SHP77 treated with DMSO at 0.1 percent for 48 hours (cell line): Measurements from ENCODE around the gene RNU1-4.
"Not testable (repeated sequence)": the region's sequence is repeated elsewhere in the genome, so short reads cannot be mapped to it uniquely, and the experiment has no call there.

Experiments
- DNase-seq: peaks from one replicate; lab custom pipeline; 2025; lab: John Stamatoyannopoulos, UW

RNU1-4 gene

DNA sequence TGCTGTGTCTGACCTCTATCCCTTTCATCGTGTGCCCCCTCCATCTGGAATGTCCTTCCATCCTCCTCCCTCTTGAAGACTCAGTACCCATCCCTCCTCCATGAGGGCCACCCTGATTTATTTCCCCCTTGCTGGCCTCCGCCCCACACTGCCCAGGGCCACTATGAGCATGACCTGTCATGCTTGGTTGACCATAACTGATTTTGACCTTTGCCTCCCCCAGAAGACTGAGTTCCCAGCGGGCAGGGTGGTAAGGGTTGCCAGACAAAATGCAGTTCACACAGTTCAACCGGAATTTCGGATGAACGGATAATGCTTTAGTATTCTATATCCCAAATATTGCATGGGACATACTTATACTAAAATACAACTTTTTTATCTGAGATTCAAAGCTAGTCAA, 31.6 kb upstream of the RNU1-4 start:
- not testable (repeated sequence) for DNase-seq

- not testable (repeated sequence) for DNase-seq
Observed at GRCh38 chr1:16709659-16710087, 30.6 kb upstream of the RNU1-4 start.

- not testable (repeated sequence) for DNase-seq
Observed at GRCh38 chr1:16710618-16711017, 29.7 kb upstream of the RNU1-4 start.

DNA sequence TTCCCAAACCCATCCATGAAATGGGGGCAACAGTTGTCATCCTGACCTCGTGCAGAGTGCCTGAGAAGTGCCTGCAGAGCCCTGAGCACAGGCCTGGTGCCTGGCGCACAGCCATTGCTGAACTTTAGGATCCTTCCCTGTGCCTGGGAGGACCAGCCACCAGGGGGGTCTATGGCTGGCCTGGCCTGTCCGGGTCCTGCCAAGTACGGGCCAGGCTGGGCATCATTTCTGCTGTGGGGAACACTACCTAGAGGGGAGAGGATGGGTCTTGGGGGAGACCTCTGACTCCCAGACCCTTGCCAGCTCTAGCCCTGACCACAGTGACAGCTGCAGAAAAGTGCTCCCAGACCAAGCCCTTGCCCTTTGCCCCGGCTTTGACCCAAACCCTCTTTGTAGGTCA, 28.2 kb upstream of the RNU1-4 start:
- not testable (repeated sequence) for DNase-seq

- DNase-seq: not testable (repeated sequence)
Observed at GRCh38 chr1:16712582-16712981, 27.7 kb upstream of the RNU1-4 start.

DNA sequence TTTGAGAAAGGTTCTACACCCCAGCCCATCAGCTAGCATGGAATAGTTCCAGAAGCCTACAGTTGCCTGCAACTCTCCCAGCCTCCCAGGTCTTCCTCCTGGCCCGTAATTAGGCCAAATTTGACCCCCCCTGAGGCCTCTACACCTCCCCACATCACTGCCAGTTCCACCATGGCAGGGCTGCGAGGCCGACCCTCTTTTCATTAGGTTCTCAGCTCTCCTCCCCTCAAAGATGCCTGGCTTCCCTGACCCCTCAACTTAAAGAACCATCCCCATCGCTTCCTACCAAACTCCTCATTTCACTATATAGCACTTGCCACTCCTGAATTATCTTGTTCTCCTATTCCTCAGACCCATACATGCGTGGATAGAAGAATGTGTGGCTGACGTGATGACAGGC, 27.3 kb upstream of the RNU1-4 start:
- DNase-seq: not testable (repeated sequence)

GRCh38 chr1:16713480-16713879, 26.8 kb upstream of the RNU1-4 start:
- DNase-seq: not testable (repeated sequence)

GRCh38 chr1:16716691-16717335, 23.5 kb upstream of the RNU1-4 start:
- DNase-seq: no peak

GRCh38 chr1:16717336-16718098, 22.8 kb upstream of the RNU1-4 start:
- no peak for DNase-seq

DNA sequence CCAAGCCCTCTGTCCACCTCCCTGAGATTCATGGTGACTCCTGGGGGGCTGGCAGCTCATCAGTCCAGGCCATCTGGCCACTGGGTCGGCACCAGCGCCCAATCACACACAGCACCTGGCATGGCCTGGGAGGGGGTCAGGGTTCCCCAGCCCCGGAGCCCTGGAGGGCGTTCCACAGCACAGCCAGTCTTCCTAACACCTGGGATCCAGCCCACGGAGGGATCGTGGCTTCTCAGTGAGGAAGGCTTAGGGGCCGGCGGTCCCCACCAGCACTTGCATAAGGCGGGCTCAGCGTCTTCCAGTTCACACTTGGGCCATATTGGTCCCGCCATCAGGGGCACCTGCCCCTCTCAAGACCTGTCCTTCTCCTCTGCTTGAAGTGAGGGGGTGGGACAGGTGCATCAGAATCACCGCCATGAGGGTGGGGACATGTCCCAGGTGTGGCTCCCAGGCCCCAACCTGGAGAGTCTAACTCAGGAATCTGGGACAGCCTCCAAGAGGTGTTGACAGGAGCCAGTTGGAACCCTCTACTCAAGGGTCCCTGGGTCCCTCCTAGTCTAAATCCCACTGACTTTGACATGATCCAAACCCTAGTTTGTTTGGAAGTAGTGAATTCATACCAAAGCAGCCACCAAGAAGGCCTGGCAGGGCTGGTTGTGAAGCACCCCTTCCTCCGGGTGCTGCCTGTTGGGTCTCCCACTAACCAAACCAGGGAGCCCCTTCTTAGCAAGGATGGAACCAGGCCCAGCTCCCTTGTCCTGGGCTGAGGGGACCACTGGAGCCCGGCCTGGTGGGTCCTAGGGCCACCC, 22.0 kb upstream of the RNU1-4 start:
- not testable (repeated sequence) for DNase-seq

DNA sequence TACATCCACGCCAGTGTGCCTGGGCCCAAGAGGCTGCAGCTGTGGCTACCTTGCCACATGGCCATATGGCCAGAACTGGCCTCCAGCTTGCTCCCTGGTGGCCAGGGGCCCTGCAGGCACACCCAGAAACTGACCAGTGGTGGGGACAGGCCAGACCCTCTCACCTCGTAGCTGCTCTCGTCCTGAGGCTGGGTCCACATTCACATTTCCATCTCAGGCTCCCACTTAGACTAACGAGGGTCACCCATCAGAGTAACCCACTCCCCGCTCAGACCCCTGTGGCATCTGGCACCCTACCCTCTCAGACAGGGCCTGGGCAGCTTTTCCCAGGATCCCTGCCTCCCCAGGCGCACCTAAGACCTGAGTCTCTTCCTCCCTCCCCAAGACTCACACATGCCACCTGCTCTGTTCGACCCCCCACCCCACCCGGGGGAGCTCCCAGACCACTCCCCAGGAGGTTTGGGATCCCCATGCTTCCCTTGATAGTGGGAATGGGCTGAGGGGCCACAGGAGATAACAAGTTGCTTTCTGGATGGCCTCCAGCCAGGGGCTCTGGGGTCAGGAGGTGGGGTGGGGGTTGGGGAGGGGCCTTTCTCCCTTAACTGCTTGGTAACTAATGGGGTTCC, 21.3 kb upstream of the RNU1-4 start:
- no peak for DNase-seq

- DNase-seq: no peak
Observed at GRCh38 chr1:16719571-16720350, 20.6 kb upstream of the RNU1-4 start.

DNA sequence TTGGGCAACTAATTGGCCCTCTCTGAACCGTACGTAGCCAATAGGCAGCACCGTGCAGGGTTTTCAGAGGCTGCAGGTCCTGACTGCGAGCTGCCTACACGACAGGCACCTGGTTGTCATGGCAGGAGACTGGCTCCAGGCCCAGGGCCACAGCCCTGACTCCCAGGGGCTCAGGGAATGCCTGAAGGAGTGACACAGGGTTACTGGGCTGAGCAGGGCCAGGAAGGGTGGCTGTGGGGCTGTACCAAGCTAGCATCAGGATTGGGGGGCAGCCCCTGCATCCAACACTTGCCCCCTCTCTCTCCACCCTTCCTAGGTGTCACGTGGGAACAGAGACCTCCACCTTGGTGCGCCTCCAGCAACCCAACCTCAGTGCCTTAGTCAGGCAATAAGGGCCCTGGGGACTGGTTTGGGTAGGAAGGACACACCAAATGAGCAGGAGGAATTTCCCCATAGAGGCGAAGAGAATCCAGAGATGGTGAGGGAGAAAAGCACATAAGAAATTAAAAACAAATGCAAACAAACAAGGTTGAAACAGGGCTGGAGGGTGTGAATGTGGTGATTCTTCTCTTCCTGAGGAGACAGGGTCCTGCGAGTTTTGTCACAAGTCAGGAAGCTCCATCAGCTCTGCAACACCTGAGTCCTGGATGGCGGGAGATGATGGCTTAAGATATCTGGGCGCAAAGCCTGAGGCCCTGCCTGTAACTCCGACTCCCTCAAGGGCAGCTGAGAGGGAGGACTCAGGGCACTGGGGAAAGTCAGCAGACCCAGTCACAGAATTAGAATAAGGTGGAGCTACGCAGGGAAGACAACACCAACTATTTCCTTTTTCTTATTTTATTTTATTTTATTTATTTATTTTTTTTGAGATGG, 19.7 kb upstream of the RNU1-4 start:
- DNase-seq: no peak

- no peak for DNase-seq
Observed at GRCh38 chr1:16721871-16722641, 18.3 kb upstream of the RNU1-4 start.

DNA sequence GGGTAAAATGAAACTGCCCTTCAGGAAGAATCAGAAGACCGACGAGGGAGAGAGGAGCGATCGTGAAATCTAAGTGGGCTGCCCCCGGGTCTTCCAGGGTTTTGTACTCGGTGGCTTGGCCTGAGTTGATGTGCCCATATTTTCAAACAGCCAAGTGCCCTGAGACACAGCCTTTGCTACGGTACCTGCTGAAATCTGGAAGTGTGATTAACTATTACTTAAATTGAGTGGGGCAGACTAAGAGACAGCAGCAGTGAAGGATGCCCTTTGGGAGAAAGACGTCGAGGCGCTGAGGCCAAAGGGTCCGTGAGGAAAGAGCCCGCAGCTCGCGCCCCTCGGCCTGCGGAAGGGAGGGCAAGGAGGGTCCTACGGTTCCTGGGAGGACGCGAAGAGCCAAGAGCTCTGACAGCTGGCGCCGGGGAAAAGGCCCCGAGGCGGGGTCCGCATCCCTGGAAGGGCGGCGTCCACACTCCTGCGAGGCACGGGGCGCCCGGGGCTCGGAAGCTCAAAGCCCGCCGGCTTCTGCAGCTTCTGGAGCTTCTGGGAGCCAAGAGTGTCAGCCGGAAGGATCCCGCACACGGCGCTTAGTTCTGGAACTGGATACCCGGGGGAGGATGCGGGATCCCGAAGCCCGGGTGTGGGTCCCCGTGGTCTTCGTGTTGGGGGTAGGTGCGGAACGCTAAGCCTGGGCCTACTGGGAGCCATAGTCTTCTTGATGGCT, 15.4 kb upstream of the RNU1-4 start:
- no peak for DNase-seq

GRCh38 chr1:16725439-16726245, 14.7 kb upstream of the RNU1-4 start:
- not testable (repeated sequence) for DNase-seq

- peak; percentile 15 for DNase-seq
Observed at GRCh38 chr1:16727190-16728111, 12.9 kb upstream of the RNU1-4 start.
